Stimulated activated effector memory CD8-positive, alpha-beta T cell treated with anti-CD3 and anti-CD28 coated beads, Interleukin-12 subunit alpha, Interleukin-12 subunit beta, amount 100 ng/mL, for 72 hours (primary cell): ENCODE data around the gene NDUFAF3.

ENCODE experiments used
- ATAC-seq: fragments of 150-1000 bp; cut with Tn5 transposase; 2 replicates; pipeline ENCODE4 v1.10.0; 2021
- DNase-seq, 2 donors: peaks; one replicate each; pipeline ENCODE4 v3.0.0; 2021 to 2022; ENCODE audit warnings: low spot score in 2 of 2
- H3K27ac Mint-ChIP-seq: one replicate; pipeline ENCODE4 v1.8.0; 2022; ENCODE audit warnings: mild to moderate bottlenecking, mixed read lengths
- H3K36me3 Mint-ChIP-seq: one replicate; pipeline ENCODE4 v1.8.0; 2022; ENCODE audit warnings: mild to moderate bottlenecking, mixed read lengths
- H3K4me1 Mint-ChIP-seq: one replicate; pipeline ENCODE4 v1.8.0; 2022; ENCODE audit warnings: mixed read lengths
- H3K4me3 Mint-ChIP-seq: one replicate; pipeline ENCODE4 v1.8.0; 2022; ENCODE audit warnings: mild to moderate bottlenecking, mixed read lengths
- H3K9me3 Mint-ChIP-seq: one replicate; pipeline ENCODE4 v1.8.0; 2022; ENCODE audit warnings: mixed read lengths

The NDUFAF3 gene, protein sequence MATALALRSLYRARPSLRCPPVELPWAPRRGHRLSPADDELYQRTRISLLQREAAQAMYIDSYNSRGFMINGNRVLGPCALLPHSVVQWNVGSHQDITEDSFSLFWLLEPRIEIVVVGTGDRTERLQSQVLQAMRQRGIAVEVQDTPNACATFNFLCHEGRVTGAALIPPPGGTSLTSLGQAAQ

DNA sequence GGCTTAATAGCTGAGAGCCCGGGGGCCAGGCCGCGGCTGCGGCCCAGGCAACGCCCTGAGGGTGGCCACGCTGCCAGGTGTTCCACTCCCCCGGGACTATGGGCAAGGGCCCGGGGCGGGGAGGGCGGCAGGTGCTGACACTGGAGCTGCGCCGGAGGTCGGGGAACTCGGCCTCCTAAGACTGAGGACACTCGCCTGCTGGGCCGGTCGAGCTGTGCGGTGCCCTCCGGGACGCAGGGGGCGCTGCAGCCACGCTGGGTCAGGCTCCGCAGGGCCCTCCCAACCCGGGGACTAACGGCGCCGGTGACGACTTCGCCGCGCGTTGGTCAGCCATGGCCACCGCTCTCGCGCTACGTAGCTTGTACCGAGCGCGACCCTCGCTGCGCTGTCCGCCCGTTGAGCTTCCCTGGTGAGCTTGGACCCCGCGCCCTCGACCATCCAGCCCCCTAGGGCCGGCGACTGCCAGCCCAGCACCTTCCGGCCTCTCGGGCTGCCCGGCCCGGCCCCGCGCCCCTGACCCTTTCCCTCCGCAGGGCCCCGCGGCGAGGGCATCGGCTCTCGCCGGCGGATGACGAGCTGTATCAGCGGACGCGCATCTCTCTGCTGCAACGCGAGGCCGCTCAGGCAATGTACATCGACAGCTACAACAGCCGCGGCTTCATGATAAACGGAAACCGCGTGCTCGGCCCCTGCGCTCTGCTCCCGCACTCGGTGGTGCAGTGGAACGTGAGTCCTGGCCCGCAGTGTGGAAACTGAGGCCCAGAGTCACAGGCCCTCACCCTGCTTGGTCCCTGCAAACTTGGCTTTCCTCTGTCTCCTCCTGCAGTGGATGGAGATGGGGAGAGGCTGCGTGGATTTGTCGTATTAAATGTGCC is at the start of gene NDUFAF3:
NDUFAF3 (plus strand) TSS at position 309 of the 875 bp plus-strand sequence; CDS start at position 333, 24 bp downstream.
- ATAC-seq (peak; percentile 87), DNase-seq (peak; percentile 97 to 98)
- Mint-ChIP-seq H3K4me3 (peak within 1 kb of the TSS; percentile 95), H3K4me1 (peaks cover 54% of the 10 kb centered on the region), H3K36me3 (peaks cover 65% of the 10 kb centered on the region), H3K27ac (peak within 1 kb of the TSS; percentile 98), H3K9me3 (no peaks in the 10 kb centered on the region)

DNA sequence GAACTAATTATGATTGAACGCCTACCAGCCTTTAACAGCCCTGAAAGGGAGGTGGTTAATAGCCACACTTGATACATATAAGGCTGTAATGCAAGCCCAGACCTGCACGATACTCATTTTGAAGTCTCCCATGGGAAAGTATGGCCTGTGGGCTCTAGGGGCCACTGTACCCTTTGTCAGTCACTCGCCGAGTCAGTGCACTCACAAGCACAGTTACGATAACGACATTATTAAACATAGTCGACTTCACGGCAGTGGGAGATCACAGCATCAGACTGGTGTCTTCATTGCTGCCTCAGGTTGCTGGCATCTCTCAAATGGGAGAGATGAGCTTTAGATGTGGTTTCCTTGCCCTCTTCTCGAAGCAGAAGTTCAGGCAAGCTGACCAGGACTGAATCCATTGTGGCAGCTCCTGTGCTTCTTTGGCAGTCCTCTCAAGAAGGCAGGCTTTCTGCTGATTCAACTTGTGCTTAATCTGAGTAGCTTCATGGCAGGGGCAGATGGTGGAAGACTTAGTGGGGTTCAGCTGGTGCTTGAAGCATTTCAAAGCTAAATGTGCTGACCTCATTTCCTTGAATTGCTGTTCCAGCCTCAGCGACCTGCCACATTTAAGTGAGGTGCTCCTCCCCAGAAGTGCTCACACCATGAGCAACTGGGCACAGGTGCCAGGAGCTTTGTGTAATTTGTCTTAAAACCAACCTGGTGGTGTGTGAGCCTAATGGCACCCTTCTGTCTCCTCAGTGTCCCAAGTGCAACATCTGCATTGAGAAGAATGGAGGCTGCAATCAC is 47.7 kb upstream of the NDUFAF3 start:
- H3K4me1 Mint-ChIP-seq, result no peaks in the 10 kb centered on the region
- no peak overlapping the region for H3K27ac Mint-ChIP-seq
- ATAC-seq (no peak), DNase-seq (no peak)
- peaks cover 100% of the 10 kb centered on the region for H3K36me3 Mint-ChIP-seq
- H3K4me3 Mint-ChIP-seq, result no peak overlapping the region
- no peaks in the 10 kb centered on the region for H3K9me3 Mint-ChIP-seq

DNA sequence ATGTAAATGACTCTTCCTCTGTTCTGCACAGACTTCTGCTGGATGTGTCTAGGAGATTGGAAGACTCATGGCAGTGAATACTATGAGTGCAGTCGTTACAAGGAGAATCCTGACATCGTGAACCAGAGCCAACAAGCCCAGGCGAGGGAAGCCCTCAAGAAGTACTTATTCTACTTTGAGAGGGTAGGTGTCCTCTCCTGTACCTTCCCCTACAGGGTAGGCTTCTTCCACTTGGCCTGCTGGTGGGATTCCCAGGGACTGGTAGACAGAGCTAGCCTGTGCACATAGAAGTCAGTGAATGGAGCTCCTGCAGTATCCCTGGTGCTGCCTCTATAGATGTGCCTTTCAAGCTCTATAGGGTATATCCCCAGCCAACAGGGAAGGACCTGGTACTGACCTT is 42.5 kb upstream of the NDUFAF3 start:
- H3K36me3 Mint-ChIP-seq, result peaks cover 100% of the 10 kb centered on the region
- H3K4me3 Mint-ChIP-seq, result no peak overlapping the region
- H3K9me3 Mint-ChIP-seq, result no peaks in the 10 kb centered on the region
- no peak for DNase-seq
- no peak for ATAC-seq
- peak overlapping the region; percentile 69 for H3K27ac Mint-ChIP-seq
- no peaks in the 10 kb centered on the region for H3K4me1 Mint-ChIP-seq

DNA sequence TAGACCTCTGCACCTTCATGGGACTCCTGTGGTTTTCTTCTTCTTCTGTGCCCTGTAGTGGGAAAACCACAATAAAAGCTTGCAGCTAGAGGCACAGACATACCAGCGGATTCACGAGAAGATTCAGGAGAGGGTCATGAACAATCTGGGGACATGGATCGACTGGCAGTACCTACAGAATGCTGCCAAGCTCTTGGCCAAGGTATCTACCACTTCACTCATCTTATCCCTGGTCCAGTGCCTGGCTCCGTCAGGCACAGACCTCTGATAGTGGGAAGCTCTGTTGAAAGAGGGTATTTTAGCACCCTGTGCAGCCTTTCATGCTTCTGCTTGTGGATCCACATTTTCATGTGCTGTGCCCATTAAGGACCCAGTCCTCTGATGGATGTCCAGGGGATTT is 41.6 kb upstream of the NDUFAF3 start:
- H3K9me3 Mint-ChIP-seq, result no peaks in the 10 kb centered on the region
- peaks cover 100% of the 10 kb centered on the region for H3K36me3 Mint-ChIP-seq
- ATAC-seq (no peak), DNase-seq (no peak)
- H3K27ac Mint-ChIP-seq, result peak overlapping the region; percentile 69
- no peaks in the 10 kb centered on the region for H3K4me1 Mint-ChIP-seq
- H3K4me3 Mint-ChIP-seq, result no peak overlapping the region

DNA sequence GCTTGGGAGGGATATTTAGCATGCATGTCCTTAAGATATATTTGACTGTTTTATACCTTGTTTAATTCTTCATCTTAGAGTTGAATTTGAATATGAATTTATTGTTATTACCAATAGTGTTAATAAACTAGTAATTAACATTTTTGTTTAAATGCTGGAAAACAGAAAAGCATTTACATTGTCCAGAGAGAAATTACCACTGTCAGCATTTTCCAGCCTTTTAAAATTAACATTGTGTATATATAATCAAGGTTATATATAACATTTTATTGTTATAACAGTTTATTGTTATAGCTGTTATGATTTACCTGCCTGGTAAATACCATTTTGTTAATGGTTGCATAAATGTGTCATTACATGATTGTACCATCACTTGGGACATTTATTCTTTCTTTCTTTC is 39.9 kb upstream of the NDUFAF3 start:
- Mint-ChIP-seq H3K4me1 (no peaks in the 10 kb centered on the region), H3K36me3 (peaks cover 100% of the 10 kb centered on the region), H3K9me3 (no peaks in the 10 kb centered on the region), H3K27ac (peak overlapping the region; percentile 63), H3K4me3 (no peak overlapping the region)
- DNase-seq, result no peak
- ATAC-seq, result no peak

DNA sequence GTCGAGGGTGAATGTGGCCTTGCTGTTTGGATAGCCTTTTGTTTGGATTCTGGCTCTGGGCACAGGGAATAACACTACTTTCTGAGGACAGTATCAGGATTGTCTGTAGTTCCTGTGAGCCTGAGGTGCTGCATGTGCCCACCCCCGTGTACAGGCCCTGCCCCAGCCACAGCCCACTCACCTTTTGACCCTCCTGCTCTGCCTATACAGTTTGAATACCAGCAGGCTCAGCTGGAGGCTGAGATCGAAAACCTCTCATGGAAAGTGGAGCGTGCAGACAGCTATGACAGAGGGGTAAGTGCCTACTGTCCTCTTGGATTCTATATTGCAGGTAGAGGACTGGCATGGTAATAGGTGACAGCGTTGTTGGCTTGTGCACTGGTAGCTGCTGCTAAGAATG is 39.2 kb upstream of the NDUFAF3 start:
- Mint-ChIP-seq H3K27ac (peak overlapping the region; percentile 63), H3K4me1 (peaks cover 1% of the 10 kb centered on the region), H3K9me3 (no peaks in the 10 kb centered on the region), H3K4me3 (no peak overlapping the region), H3K36me3 (peaks cover 96% of the 10 kb centered on the region)
- no peak for ATAC-seq
- DNase-seq, result no peak

DNA sequence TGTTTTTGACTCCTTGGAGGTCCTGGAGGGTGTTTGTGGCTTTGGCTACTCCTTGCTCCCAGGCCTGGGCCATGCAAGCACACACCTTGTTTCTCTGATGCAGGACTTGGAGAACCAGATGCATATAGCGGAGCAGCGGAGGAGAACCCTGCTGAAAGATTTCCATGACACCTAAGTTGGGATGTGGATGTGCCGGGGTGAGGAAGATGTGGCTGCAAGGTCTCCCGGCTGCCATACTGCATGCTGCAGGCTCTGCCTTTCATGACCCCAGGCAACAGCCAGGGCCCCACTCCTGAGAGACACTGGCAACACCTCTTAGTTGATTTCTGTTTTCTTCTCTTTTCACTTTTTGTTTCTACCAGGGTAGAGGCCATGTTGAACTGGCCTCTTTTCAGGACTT is 38.8 kb upstream of the NDUFAF3 start:
- Mint-ChIP-seq H3K9me3 (no peaks in the 10 kb centered on the region), H3K27ac (peak overlapping the region; percentile 63), H3K4me1 (peaks cover 5% of the 10 kb centered on the region), H3K4me3 (no peak overlapping the region), H3K36me3 (peaks cover 91% of the 10 kb centered on the region)
- no peak for ATAC-seq
- DNase-seq, result no peak

DNA sequence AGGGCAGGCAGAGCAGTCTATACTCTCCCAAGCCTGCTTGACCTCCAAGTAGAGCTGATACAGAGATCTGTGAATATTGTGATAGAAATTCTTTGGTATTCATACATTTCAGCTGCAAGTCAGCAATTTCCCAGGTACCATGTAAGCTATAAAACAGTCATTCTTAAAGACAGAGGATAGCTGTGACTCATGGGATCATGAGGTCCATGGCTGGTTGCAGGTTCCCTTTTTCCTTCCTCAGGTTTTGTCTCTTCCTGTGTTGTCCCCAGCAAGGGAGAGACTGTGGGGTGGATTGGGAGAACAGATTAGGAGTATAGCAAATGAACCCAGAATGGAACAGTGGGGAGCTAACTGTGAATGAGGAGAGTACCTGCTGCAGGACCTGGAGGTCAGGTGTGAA is 37.3 kb upstream of the NDUFAF3 start:
- DNase-seq (no peak), ATAC-seq (no peak)
- peak overlapping the region; percentile 63 for H3K27ac Mint-ChIP-seq
- H3K36me3 Mint-ChIP-seq, result peaks cover 76% of the 10 kb centered on the region
- H3K4me1 Mint-ChIP-seq, result peaks cover 17% of the 10 kb centered on the region
- no peak overlapping the region for H3K4me3 Mint-ChIP-seq
- no peaks in the 10 kb centered on the region for H3K9me3 Mint-ChIP-seq

DNA sequence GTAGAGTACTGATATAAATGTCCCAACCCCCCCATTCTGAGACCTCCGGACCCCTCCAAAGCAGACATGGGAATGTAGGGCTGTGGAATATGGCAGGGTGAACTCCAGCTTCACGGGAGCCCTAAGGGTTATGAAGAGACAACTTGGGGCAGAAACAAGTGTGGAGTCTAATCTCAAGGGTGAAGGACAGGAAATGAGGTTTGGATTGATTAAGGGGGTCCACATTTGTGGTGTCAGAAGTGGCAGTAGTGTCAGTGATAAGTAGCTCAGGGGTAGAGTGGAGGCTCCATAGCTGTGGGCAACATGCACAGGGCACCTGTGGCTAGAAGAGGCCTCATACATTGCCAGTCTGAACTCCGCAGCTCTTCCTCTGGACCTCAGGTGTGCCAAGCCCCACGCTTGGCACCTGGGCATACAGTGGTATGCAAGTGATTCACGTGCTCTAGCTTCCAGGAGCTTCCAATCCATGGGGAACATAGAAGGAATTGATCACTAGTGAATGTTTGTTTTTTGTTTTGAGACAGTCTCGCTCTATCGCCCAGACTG is 36.0 kb upstream of the NDUFAF3 start:
- H3K27ac Mint-ChIP-seq, result peak overlapping the region; percentile 63
- no peak overlapping the region for H3K4me3 Mint-ChIP-seq
- no peaks in the 10 kb centered on the region for H3K9me3 Mint-ChIP-seq
- no peak for DNase-seq
- H3K4me1 Mint-ChIP-seq, result peaks cover 21% of the 10 kb centered on the region
- ATAC-seq, result no peak
- H3K36me3 Mint-ChIP-seq, result peaks cover 67% of the 10 kb centered on the region

DNA sequence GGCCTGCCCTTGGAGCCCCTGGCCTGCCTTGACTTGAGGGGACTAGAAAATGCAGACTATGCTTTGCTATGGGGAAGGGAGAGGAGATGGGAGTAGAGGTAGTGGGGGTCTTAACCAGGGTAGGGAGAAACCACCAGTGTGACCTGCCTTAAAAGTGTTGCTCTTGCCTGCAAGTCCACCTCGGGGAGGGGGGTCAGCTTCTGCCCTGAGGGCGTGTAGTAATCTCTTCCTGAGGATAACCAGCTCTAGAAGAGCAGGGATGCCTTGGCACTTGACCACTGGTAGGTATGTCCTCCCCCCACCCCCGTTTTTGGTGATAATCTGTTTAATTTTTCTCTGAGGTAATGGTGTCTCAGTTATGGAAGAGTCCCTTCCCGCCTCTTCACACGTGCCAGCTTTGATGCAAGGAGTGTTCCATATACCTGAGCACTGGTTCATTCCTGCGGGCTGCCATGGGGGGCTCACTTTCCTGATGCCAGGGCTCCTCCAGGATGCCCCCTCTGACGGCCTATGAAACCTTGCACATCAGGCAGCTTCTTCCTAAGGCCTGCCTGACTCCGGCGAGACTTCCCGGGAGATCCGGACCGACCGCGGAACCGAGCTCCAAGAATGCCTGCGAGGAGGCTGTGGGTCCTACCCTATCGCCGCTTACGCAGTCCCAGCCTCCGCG is 32.7 kb upstream of the NDUFAF3 start:
- Mint-ChIP-seq H3K36me3 (peaks cover 58% of the 10 kb centered on the region), H3K4me3 (peak overlapping the region; percentile 93), H3K27ac (peak overlapping the region; percentile 92), H3K9me3 (no peaks in the 10 kb centered on the region), H3K4me1 (peaks cover 41% of the 10 kb centered on the region)
- no peak for DNase-seq
- ATAC-seq, result no peak

DNA sequence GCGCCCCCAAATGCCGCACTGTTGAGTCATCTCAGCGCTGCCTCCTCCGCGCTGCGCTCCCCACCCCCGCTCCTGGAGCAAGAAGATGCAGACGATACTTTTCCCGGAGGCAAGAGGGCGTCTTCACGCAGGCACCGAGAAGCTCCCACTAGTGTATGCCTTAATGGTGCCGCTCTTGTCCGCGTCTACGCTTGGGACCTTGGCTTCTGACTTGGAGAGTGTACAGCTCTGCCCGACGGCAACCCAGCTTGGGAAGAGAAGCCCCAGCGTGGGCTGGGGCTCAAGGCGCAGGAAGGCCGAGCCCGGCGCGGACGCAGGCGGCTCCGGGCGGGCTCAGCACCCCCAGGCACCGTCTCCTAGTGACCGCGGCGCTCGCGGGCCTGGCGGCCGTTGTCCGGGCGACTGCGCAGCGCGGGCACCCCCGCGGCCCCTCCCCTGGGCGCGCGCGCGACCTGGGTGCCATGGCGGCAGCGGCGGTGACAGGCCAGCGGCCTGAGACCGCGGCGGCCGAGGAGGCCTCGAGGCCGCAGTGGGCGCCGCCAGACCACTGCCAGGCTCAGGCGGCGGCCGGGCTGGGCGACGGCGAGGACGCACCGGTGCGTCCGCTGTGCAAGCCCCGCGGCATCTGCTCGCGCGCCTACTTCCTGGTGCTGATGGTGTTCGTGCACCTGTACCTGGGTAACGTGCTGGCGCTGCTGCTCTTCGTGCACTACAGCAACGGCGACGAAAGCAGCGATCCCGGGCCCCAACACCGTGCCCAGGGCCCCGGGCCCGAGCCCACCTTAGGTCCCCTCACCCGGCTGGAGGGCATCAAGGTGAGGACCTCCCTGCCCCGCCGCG is 31.9 kb upstream of the NDUFAF3 start, which contains the start of gene P4HTM:
P4HTM (plus strand) TSS at position 446 of the 840 bp plus-strand sequence; CDS start at position 462, 16 bp downstream.
- ATAC-seq (peak; percentile 87), DNase-seq (peak; percentile 65 to 90)
- H3K4me1 Mint-ChIP-seq, result peaks cover 46% of the 10 kb centered on the region
- H3K4me3 Mint-ChIP-seq, result peak within 1 kb of the TSS; percentile 93
- peak within 1 kb of the TSS; percentile 92 for H3K27ac Mint-ChIP-seq
- peaks cover 58% of the 10 kb centered on the region for H3K36me3 Mint-ChIP-seq
- H3K9me3 Mint-ChIP-seq, result no peaks in the 10 kb centered on the region

DNA sequence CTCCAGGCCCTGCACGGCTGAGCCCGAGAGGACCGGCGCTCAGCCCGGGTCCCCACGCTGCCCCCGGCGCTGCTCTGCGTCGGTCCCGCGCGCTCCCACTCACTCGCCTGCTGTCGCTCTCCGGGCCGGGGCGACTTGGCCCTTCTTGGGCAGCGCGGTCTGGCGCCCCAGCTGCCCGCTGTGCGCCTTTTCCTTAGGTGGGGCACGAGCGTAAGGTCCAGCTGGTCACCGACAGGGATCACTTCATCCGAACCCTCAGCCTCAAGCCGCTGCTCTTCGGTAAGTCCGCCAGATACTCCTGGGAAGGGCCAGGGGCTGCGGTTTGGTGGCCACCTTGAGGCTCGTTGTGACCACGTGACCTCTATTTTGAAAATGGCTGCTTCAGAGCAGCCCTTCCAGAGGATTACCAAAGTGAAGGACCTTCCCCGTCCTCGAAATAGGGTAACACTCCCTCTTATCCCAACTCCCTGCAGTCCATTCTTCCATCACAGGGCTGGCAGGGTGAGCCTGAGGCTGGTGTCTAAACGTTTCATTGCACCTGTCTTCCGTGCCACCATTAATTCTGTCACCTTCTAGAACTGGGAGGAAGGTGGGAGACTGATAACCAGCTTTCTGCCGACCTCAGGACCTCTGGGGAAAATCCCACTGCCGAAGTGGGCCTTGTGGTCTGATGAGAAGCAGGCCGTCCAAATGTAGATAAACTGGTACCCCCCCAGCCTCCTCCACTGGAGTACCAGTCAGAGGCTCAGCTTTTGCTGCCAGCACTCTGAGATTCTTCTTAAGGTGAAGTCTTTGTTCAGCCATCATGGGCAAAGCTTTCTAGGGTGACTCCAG is 31.1 kb upstream of the NDUFAF3 start:
- ATAC-seq (peak; percentile 36), DNase-seq (peak in 1 of 2 donors; percentile 74)
- peak overlapping the region; percentile 93 for H3K4me3 Mint-ChIP-seq
- no peaks in the 10 kb centered on the region for H3K9me3 Mint-ChIP-seq
- H3K4me1 Mint-ChIP-seq, result peaks cover 50% of the 10 kb centered on the region
- peak overlapping the region; percentile 92 for H3K27ac Mint-ChIP-seq
- H3K36me3 Mint-ChIP-seq, result peaks cover 57% of the 10 kb centered on the region

DNA sequence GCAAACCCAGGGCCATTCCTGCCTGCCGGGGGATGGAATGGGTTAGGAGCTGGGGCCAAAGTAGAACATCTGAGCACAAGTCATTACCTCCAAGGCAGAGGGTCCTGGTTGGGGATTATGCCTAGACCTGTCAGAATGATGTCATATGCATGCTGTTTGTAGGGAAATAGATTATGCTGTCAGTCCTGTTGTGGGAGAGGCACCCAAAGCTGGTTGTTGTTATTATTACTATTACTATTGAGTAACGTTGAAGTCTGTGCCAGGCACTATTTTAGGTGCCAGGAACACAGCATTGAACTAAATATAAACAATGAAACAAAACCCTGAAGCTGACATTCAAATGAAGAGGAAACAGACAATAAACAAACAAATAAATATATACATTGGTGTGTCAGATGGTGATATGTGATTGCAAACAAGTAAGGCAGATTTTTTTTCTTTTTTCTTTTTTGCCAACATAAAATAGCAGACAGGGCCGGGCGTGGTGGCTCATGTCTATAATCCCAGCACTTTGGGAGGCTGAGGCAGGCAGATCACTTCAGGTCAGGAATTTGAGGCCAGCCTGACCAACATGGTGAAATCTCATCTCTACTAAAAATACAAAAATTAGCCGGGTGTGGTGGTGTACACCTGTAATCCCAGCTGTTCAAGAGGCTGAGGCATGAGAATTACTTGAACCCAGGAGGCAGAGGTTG is 29.9 kb upstream of the NDUFAF3 start:
- Mint-ChIP-seq H3K36me3 (peaks cover 45% of the 10 kb centered on the region), H3K9me3 (no peaks in the 10 kb centered on the region), H3K4me1 (peaks cover 50% of the 10 kb centered on the region), H3K27ac (peak overlapping the region; percentile 92), H3K4me3 (peak overlapping the region; percentile 93)
- DNase-seq (no peak), ATAC-seq (no peak)
